Upper lobe of left lung (tissue), 6 donors: ENCODE data around the gene RUNX2. TPM values are rescaled to one million over a fixed set of nuclear protein-coding genes. Genes with fewer than 3 reads are reported as not detected.

Experiments
- ATAC-seq, 2 donors: fragments of 200-7000 bp; cut with Tn5 transposase; one replicate each; pipeline ENCODE4 v1.9.1; 2022; ENCODE audit warnings: mild to moderate bottlenecking in 2 of 2, moderate library complexity in 2 of 2; ENCODE audit not compliant: low FRiP score in 2 of 2
- DNase-seq, 2 donors: peaks; one replicate each; pipeline ENCODE4 v3.0.0-alpha.2; 2019 to 2020
- H3K27ac ChIP-seq, 4 donors: fragments of 200-600 bp; sonication (generic); one replicate each; pipeline ENCODE4 v1.5.1; 2016 to 2019
- H3K27me3 ChIP-seq, 4 donors: fragments of 200-600 bp; sonication (generic); one replicate each; pipeline ENCODE4 v1.5.1; 2017 to 2019
- H3K36me3 ChIP-seq, 4 donors: fragments of 200-600 bp; sonication (generic); one replicate each; pipeline ENCODE4 v1.5.1; 2016 to 2019
- H3K4me1 ChIP-seq, 4 donors: fragments of 200-600 bp; sonication (generic); one replicate each; pipeline ENCODE4 v1.5.1; 2018 to 2019
- H3K4me3 ChIP-seq, 4 donors: fragments of 200-600 bp; sonication (generic); one replicate each; pipeline ENCODE4 v1.5.1; 2017 to 2019; ENCODE audit warnings: mild to moderate bottlenecking in 2 of 4, moderate library complexity in 1 of 4
- H3K9me3 ChIP-seq, 4 donors: fragments of 200-600 bp; sonication (generic); one replicate each; pipeline ENCODE4 v1.5.1; 2018 to 2019
- CTCF ChIP-seq, 6 experiments: fragments of 450-650 bp in 4 of 6; fragments of 200-600 bp in 2 of 6; sonication (generic) in 2 of 6; IDR thresholded peaks; one replicate each; pipeline ENCODE4 v1.5.1; 2016 to 2019; ENCODE audit warnings: antibody characterized with exemption in 6 of 6
- EP300 ChIP-seq, 4 donors: sonication (generic); formaldehyde crosslinking; IDR thresholded peaks; one replicate each; pipeline ENCODE4 v1.5.1; 2017; ENCODE audit warnings: antibody characterized with exemption in 4 of 4, control low read depth in 2 of 4
- POLR2A ChIP-seq, 4 donors: fragments of 450-650 bp; IDR thresholded peaks; one replicate each; pipeline ENCODE4 v1.5.1; 2016 to 2017; ENCODE audit warnings: antibody characterized with exemption in 4 of 4, mild to moderate bottlenecking in 2 of 4
- POLR2AphosphoS5 ChIP-seq, 2 donors: sonication (generic); formaldehyde crosslinking; IDR thresholded peaks; one replicate each; pipeline ENCODE4 v1.5.1; 2017; ENCODE audit warnings: antibody characterized with exemption in 2 of 2
- WGBS, 2 donors: methylation state at CpG; one replicate each; pipeline ENCODE4 v1.1.5; 2017 to 2018; 5-methylcytosine and 5-hydroxymethylcytosine counted together
- total RNA-seq, 6 donors: library from RNA; depleted of rRNA in 4 of 6; stranded (reverse); fragments of >200 nt in 4 of 6; gene quantifications; one replicate each; pipeline versions ENCODE4 v1.1.0 to v1.2.1, GENCODE V29; 2016 to 2021
- donor health status: DM: no; HTN: no; CAD: no; lungs with moderate emphysema.
- donor health status: DM: no; HTN: yes; CAD: no; lungs with severe emphysema.

RUNX2 gene
- total RNA-seq, 6 donors from 2014 or later = 2.6 to 12.2 (median 5.5) TPM

DNA sequence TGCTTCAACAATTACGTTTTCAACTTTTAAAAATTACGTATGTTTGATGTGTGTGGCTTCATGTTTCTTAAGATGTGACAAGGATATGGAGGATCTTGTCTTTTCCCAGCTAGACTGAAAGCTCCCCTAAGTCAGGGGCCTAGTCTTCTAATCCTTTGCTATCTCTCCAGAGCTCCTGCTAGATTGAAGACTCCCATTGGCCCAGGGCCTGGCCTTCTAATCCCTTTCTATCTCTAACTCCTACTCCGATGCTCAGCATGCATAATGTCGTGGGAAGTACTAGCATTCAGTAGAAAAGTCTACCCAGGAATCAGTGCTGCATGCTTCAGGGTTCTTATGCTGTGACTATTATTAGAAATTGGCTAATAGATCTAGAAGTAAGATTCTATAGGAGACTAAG, 194.4 kb downstream of the RUNX2 start:
- TF ChIP-seq POLR2AphosphoS5 (IDR thresholded peaks at IDR 0.05) (no peak), EP300 (IDR thresholded peaks at IDR 0.05) (no peak), CTCF (IDR thresholded peaks at IDR 0.05) (no peak), POLR2A (IDR thresholded peaks at IDR 0.05) (no peak)

GRCh38 chr6:45527210-45527609, 199.1 kb downstream of the RUNX2 start:
- H3K36me3 ChIP-seq = no peaks in the 10 kb centered on the region
- TF ChIP-seq CTCF (IDR thresholded peaks at IDR 0.05) (no peak), POLR2A (IDR thresholded peaks at IDR 0.05) (no peak), EP300 (IDR thresholded peaks at IDR 0.05) (no peak), POLR2AphosphoS5 (IDR thresholded peaks at IDR 0.05) (no peak)
- no peak for DNase-seq
- 79 to 84% methylated on average over 1 of the region's 1 CpG for WGBS, 2 donors
- no peak for ATAC-seq
- no peak overlapping the region for H3K27ac ChIP-seq
- H3K9me3 ChIP-seq = no peaks in the 10 kb centered on the region
- H3K27me3 ChIP-seq = no peaks in the 10 kb centered on the region
- H3K4me3 ChIP-seq = no peak overlapping the region
- no peaks in the 10 kb centered on the region for H3K4me1 ChIP-seq

More for the DNA sequence above, 194.4 kb downstream of the RUNX2 start:
- DNase-seq (no peak), ATAC-seq (no peak)
- WGBS, 2 donors = 92 to 95% methylated on average over 4 of the region's 4 CpGs
- Histone ChIP-seq H3K9me3 (no peaks in the 10 kb centered on the region), H3K4me3 (no peak overlapping the region), H3K4me1 (no peaks in the 10 kb centered on the region), H3K36me3 (no peaks in the 10 kb centered on the region), H3K27ac (no peak overlapping the region), H3K27me3 (no peaks in the 10 kb centered on the region)

DNA sequence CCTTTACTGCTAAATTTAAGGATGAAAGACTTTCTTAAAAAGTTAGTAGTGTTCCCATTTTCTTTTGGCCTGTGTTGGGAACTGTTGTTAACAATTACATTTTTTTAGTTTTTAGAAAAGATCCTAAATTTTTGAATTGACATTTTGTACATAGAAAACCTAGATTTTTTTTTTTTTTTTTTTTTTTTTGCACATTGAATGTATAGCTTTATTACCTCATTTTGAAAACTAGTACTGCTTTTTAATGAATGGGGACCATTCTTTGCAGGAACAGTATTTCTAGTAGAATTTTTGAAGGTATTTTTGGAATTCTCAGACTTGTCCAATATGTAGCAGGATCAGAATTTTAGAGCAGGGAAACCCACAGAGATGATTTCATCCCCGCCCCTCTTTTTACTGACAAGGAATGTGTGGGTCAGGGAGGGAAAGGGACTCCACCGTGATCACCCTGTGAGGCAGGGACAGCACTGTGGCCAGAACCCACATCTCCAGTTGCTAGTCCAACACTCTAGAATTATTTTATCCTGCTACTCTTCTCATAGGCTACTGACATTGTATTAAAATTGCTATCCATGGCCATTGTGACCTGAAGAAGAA, 204.0 kb downstream of the RUNX2 start:
- no peaks in the 10 kb centered on the region for H3K27me3 ChIP-seq
- DNase-seq = no peak
- peak overlapping the region in 1 of 4 donors; percentile 10 for H3K27ac ChIP-seq
- H3K36me3 ChIP-seq = no peaks in the 10 kb centered on the region
- no peaks in the 10 kb centered on the region for H3K4me1 ChIP-seq
- no peak overlapping the region for H3K4me3 ChIP-seq
- no peak for ATAC-seq
- 85 to 91% methylated on average over 2 of the region's 2 CpGs for WGBS, 2 donors
- TF ChIP-seq CTCF (IDR thresholded peaks at IDR 0.05) = no peak
- TF ChIP-seq EP300 (IDR thresholded peaks at IDR 0.05) = no peak
- no peak for TF ChIP-seq POLR2AphosphoS5 (IDR thresholded peaks at IDR 0.05)
- no peak for TF ChIP-seq POLR2A (IDR thresholded peaks at IDR 0.05)
- no peaks in the 10 kb centered on the region for H3K9me3 ChIP-seq

GRCh38 chr6:45532721-45533210, 204.6 kb downstream of the RUNX2 start:
- TF ChIP-seq CTCF (IDR thresholded peaks at IDR 0.05) (no peak), EP300 (IDR thresholded peaks at IDR 0.05) (no peak), POLR2A (IDR thresholded peaks at IDR 0.05) (no peak), POLR2AphosphoS5 (IDR thresholded peaks at IDR 0.05) (no peak)
- DNase-seq (no peak), ATAC-seq (peak in 1 of 2 donors; percentile 38)
- no peaks in the 10 kb centered on the region for H3K4me1 ChIP-seq
- H3K4me3 ChIP-seq = peak overlapping the region in 3 of 4 donors; percentile 6 to 26 (median 18)
- H3K36me3 ChIP-seq = no peaks in the 10 kb centered on the region
- H3K9me3 ChIP-seq = no peaks in the 10 kb centered on the region
- H3K27me3 ChIP-seq = no peaks in the 10 kb centered on the region
- peak overlapping the region in 1 of 4 donors; percentile 10 for H3K27ac ChIP-seq
- 25 to 34% methylated on average over 6 of the region's 6 CpGs for WGBS, 2 donors

DNA sequence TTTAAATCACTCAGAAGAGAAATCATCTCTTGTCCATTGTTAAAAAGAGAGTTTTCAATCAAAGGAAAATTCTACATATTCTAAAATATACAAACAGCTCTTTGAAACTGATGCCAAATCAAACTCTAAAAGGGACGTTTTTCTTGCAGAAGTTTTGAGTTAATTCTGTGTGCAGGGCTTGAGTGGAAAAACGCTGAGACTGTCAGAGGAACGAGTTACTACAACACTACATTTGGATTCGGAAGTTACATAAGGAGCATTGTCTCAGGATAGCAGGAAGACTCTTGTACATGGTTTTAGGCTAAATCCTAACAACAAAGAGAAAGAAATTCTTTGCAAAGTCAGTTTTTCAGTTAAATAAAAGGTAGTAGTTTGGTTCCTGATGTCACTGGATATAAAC, 205.3 kb downstream of the RUNX2 start:
- WGBS, 2 donors = 21 to 47% methylated on average over 4 of the region's 4 CpGs
- no peak for TF ChIP-seq POLR2A (IDR thresholded peaks at IDR 0.05)
- DNase-seq (no peak), ATAC-seq (no peak)
- Histone ChIP-seq H3K9me3 (no peaks in the 10 kb centered on the region), H3K27ac (no peak overlapping the region), H3K36me3 (no peaks in the 10 kb centered on the region), H3K4me3 (peak overlapping the region in 3 of 4 donors; percentile 6 to 26 (median 18)), H3K27me3 (no peaks in the 10 kb centered on the region), H3K4me1 (no peaks in the 10 kb centered on the region)
